ENCODE measurements around the gene ZDHHC3.

The ZDHHC3 gene

GRCh38 chr3:44914936-44915335 lies 61.0 kb downstream of the ZDHHC3 start:
- no peaks in the 10 kb centered on the region for H3K36me3 Mint-ChIP-seq
- H3K27ac Mint-ChIP-seq: no peak overlapping the region
- H3K27me3 Mint-ChIP-seq: peaks cover 5% of the 10 kb centered on the region
- no peak overlapping the region for H3K4me3 Mint-ChIP-seq
- H3K9me3 Mint-ChIP-seq (ENCODE audit: low read depth): no peaks in the 10 kb centered on the region
- H3K4me1 Mint-ChIP-seq (ENCODE audit: low read depth): no peaks in the 10 kb centered on the region

GRCh38 chr3:44913868-44914468 lies 62.0 kb downstream of the ZDHHC3 start:
- H3K4me3 Mint-ChIP-seq: no peak overlapping the region
- H3K36me3 Mint-ChIP-seq: no peaks in the 10 kb centered on the region
- H3K9me3 Mint-ChIP-seq (ENCODE audit: low read depth): no peaks in the 10 kb centered on the region
- peaks cover 5% of the 10 kb centered on the region for H3K27me3 Mint-ChIP-seq
- no peaks in the 10 kb centered on the region for H3K4me1 Mint-ChIP-seq (ENCODE audit: low read depth)
- no peak overlapping the region for H3K27ac Mint-ChIP-seq

- no peak overlapping the region for H3K27ac Mint-ChIP-seq
- peaks cover 5% of the 10 kb centered on the region for H3K36me3 Mint-ChIP-seq
- no peak overlapping the region for H3K4me3 Mint-ChIP-seq
- peaks cover 16% of the 10 kb centered on the region for H3K27me3 Mint-ChIP-seq
- H3K9me3 Mint-ChIP-seq (ENCODE audit: low read depth): no peaks in the 10 kb centered on the region
- H3K4me1 Mint-ChIP-seq (ENCODE audit: low read depth): no peaks in the 10 kb centered on the region
Observed at GRCh38 chr3:44910693-44911092, 65.3 kb downstream of the ZDHHC3 start.

GRCh38 chr3:44909063-44909462 lies 66.9 kb downstream of the ZDHHC3 start:
- peaks cover 16% of the 10 kb centered on the region for H3K27me3 Mint-ChIP-seq
- H3K27ac Mint-ChIP-seq: no peak overlapping the region
- H3K4me3 Mint-ChIP-seq: no peak overlapping the region
- H3K36me3 Mint-ChIP-seq: peaks cover 5% of the 10 kb centered on the region
- H3K4me1 Mint-ChIP-seq (ENCODE audit: low read depth): no peaks in the 10 kb centered on the region
- H3K9me3 Mint-ChIP-seq (ENCODE audit: low read depth): no peaks in the 10 kb centered on the region

- H3K36me3 Mint-ChIP-seq: peaks cover 5% of the 10 kb centered on the region
- H3K27ac Mint-ChIP-seq: no peak overlapping the region
- peaks cover 21% of the 10 kb centered on the region for H3K27me3 Mint-ChIP-seq
- no peaks in the 10 kb centered on the region for H3K9me3 Mint-ChIP-seq (ENCODE audit: low read depth)
- H3K4me1 Mint-ChIP-seq (ENCODE audit: low read depth): no peaks in the 10 kb centered on the region
- H3K4me3 Mint-ChIP-seq: no peak overlapping the region
Observed at GRCh38 chr3:44907612-44908011, 68.4 kb downstream of the ZDHHC3 start.

- Mint-ChIP-seq H3K4me1 (ENCODE audit: low read depth) (no peaks in the 10 kb centered on the region), H3K4me3 (no peak overlapping the region), H3K27me3 (peaks cover 21% of the 10 kb centered on the region), H3K9me3 (ENCODE audit: low read depth) (no peaks in the 10 kb centered on the region), H3K27ac (no peak overlapping the region), H3K36me3 (peaks cover 5% of the 10 kb centered on the region)
Observed at GRCh38 chr3:44906997-44907396, 69.0 kb downstream of the ZDHHC3 start.

- no peaks in the 10 kb centered on the region for H3K4me1 Mint-ChIP-seq (ENCODE audit: low read depth)
- H3K36me3 Mint-ChIP-seq: peaks cover 5% of the 10 kb centered on the region
- no peaks in the 10 kb centered on the region for H3K9me3 Mint-ChIP-seq (ENCODE audit: low read depth)
- no peak overlapping the region for H3K4me3 Mint-ChIP-seq
- H3K27me3 Mint-ChIP-seq: peaks cover 21% of the 10 kb centered on the region
- no peak overlapping the region for H3K27ac Mint-ChIP-seq
Observed at GRCh38 chr3:44905446-44906157, 70.4 kb downstream of the ZDHHC3 start.

GRCh38 chr3:44903751-44904150 lies 72.2 kb downstream of the ZDHHC3 start:
- H3K27me3 Mint-ChIP-seq: peaks cover 21% of the 10 kb centered on the region
- H3K27ac Mint-ChIP-seq: no peak overlapping the region
- no peaks in the 10 kb centered on the region for H3K9me3 Mint-ChIP-seq (ENCODE audit: low read depth)
- no peak overlapping the region for H3K4me3 Mint-ChIP-seq
- H3K4me1 Mint-ChIP-seq (ENCODE audit: low read depth): no peaks in the 10 kb centered on the region
- H3K36me3 Mint-ChIP-seq: peaks cover 5% of the 10 kb centered on the region

- peaks cover 21% of the 10 kb centered on the region for H3K27me3 Mint-ChIP-seq
- no peak overlapping the region for H3K4me3 Mint-ChIP-seq
- no peaks in the 10 kb centered on the region for H3K4me1 Mint-ChIP-seq (ENCODE audit: low read depth)
- H3K36me3 Mint-ChIP-seq: peaks cover 2% of the 10 kb centered on the region
- no peaks in the 10 kb centered on the region for H3K9me3 Mint-ChIP-seq (ENCODE audit: low read depth)
- no peak overlapping the region for H3K27ac Mint-ChIP-seq
Observed at GRCh38 chr3:44903314-44903713, 72.7 kb downstream of the ZDHHC3 start.

GRCh38 chr3:44902628-44903027 lies 73.3 kb downstream of the ZDHHC3 start:
- Mint-ChIP-seq H3K36me3 (peaks cover 2% of the 10 kb centered on the region), H3K4me3 (no peak overlapping the region), H3K27ac (no peak overlapping the region), H3K4me1 (ENCODE audit: low read depth) (no peaks in the 10 kb centered on the region), H3K9me3 (ENCODE audit: low read depth) (no peaks in the 10 kb centered on the region), H3K27me3 (peaks cover 15% of the 10 kb centered on the region)

- H3K27me3 Mint-ChIP-seq: peaks cover 10% of the 10 kb centered on the region
- H3K9me3 Mint-ChIP-seq (ENCODE audit: low read depth): no peaks in the 10 kb centered on the region
- no peaks in the 10 kb centered on the region for H3K36me3 Mint-ChIP-seq
- no peak overlapping the region for H3K4me3 Mint-ChIP-seq
- no peaks in the 10 kb centered on the region for H3K4me1 Mint-ChIP-seq (ENCODE audit: low read depth)
- no peak overlapping the region for H3K27ac Mint-ChIP-seq
Observed at GRCh38 chr3:44899683-44900367, 76.1 kb downstream of the ZDHHC3 start.

- Mint-ChIP-seq H3K27ac (no peak overlapping the region), H3K4me1 (ENCODE audit: low read depth) (no peaks in the 10 kb centered on the region), H3K4me3 (no peak overlapping the region), H3K27me3 (peaks cover 5% of the 10 kb centered on the region), H3K9me3 (ENCODE audit: low read depth) (no peaks in the 10 kb centered on the region), H3K36me3 (no peaks in the 10 kb centered on the region)
Observed at GRCh38 chr3:44896440-44896839, 79.5 kb downstream of the ZDHHC3 start.

- no peaks in the 10 kb centered on the region for H3K36me3 Mint-ChIP-seq
Observed at GRCh38 chr3:44894485-44894884, 81.5 kb downstream of the ZDHHC3 start.

GRCh38 chr3:44893097-44893496 lies 82.9 kb downstream of the ZDHHC3 start:
- H3K4me1 Mint-ChIP-seq (ENCODE audit: low read depth): no peaks in the 10 kb centered on the region
- H3K27ac Mint-ChIP-seq: no peak overlapping the region
- H3K9me3 Mint-ChIP-seq (ENCODE audit: low read depth): no peaks in the 10 kb centered on the region
- no peaks in the 10 kb centered on the region for H3K36me3 Mint-ChIP-seq
- H3K27me3 Mint-ChIP-seq: no peaks in the 10 kb centered on the region
- no peak overlapping the region for H3K4me3 Mint-ChIP-seq

More at GRCh38 chr3:44894485-44894884, 81.5 kb downstream of the ZDHHC3 start:
- Mint-ChIP-seq H3K9me3 (ENCODE audit: low read depth) (no peaks in the 10 kb centered on the region), H3K27me3 (peaks cover under 1% of the 10 kb centered on the region), H3K4me1 (ENCODE audit: low read depth) (no peaks in the 10 kb centered on the region), H3K27ac (no peak overlapping the region), H3K4me3 (no peak overlapping the region)

GRCh38 chr3:44892689-44893088 lies 83.3 kb downstream of the ZDHHC3 start:
- Mint-ChIP-seq H3K4me1 (ENCODE audit: low read depth) (no peaks in the 10 kb centered on the region), H3K27ac (no peak overlapping the region), H3K9me3 (ENCODE audit: low read depth) (no peaks in the 10 kb centered on the region), H3K27me3 (no peaks in the 10 kb centered on the region), H3K4me3 (no peak overlapping the region), H3K36me3 (no peaks in the 10 kb centered on the region)

Data from activated naive CD8-positive, alpha-beta T cell (primary cell).